ENCODE measurements around the gene FAM50B.
A peak's percentile ranks its signal among the peaks of the same experiment; 100 is the strongest.

Gene FAM50B

DNA sequence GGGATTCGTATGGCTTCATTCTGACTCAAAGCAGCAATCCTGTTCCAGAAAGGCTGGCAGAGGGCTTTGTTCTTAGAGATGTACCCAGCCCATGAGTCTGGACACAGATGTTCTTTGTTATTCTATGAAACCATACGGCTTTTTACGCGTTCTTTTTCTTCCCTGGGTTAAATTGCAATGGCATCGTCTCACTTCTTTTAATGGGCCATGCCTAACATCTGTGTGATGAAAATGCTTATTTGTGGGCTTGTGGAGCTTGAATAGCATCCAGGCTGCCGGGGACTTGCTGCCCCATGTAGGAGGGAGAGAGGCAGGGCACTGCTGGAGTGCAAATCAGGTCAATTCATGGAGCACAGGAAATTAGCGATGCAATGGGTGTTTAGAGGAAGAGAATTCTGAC, 19.4 kb downstream of the FAM50B start:
- TF ChIP-seq, protein P1, sequence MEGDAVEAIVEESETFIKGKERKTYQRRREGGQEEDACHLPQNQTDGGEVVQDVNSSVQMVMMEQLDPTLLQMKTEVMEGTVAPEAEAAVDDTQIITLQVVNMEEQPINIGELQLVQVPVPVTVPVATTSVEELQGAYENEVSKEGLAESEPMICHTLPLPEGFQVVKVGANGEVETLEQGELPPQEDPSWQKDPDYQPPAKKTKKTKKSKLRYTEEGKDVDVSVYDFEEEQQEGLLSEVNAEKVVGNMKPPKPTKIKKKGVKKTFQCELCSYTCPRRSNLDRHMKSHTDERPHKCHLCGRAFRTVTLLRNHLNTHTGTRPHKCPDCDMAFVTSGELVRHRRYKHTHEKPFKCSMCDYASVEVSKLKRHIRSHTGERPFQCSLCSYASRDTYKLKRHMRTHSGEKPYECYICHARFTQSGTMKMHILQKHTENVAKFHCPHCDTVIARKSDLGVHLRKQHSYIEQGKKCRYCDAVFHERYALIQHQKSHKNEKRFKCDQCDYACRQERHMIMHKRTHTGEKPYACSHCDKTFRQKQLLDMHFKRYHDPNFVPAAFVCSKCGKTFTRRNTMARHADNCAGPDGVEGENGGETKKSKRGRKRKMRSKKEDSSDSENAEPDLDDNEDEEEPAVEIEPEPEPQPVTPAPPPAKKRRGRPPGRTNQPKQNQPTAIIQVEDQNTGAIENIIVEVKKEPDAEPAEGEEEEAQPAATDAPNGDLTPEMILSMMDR (conservative IDR thresholded peaks at IDR 0.05) = no peak
- TF ChIP-seq ZFX (IDR thresholded peaks at IDR 0.05) = no peak

DNA sequence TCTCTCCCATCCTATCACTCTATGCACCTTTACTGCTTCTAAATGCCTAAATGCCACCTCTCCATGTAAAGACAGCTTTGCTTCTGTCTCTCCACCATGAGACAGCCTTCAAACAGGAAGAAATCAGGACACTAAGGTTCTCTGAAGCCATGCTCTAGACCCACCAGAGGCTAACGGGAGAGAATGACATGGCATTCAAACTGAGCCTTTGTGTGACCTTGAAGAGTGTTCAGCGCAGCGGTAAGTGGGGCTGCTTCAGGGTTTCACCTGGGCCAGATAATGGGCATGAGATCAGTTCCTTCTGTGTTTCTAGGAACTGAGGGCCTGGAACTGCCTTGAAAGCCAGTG, 20.1 kb downstream of the FAM50B start:
- H3K27ac ChIP-seq = no peak overlapping the region
- no peak for TF ChIP-seq ZFX (IDR thresholded peaks at IDR 0.05)
- TF ChIP-seq, protein P1 (conservative IDR thresholded peaks at IDR 0.05) = no peak

More for the DNA sequence above, 19.4 kb downstream of the FAM50B start:
- no peak overlapping the region for H3K27ac ChIP-seq

DNA sequence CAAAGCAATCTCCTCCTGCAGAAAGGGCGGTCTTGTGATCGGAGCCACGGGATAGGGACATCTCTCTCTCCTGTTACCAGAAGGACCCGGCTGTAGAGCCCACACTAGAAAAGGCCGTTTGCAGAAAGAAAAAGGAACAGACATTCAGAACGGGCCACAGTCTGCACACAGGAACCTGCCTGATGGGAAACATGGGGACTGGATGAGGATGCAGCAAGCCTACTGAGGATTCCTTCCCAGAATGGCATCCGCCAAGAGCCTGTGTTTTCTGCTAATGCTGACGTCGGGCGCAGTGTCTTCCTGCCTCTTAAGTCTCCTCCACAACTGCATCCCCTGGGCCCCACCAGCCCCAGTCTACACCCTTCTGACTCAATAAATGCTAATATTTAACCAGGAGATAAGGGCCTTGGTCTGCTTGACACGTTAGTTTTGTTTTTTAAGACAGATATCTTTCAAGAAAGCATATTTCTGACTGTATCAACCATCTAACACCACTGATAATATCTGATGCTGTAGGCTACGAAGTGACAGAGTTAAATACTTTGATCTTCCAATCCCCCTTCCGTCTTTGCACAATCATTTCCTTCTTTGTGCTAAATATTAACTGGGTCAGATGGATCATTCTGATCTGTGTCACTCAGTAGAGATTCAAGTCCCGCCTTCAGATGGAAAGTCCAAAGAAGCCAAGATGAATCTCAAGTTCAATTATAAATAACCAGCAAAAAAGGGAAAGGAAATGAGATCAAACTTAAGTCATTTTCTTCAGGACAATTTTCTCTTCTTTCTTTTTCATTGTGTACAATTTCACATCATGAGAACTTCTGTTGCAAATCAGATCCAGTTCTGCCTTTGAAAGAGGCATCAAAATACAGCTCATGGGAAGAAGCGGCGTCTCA, 20.7 kb downstream of the FAM50B start:
- TF ChIP-seq, protein P1 (conservative IDR thresholded peaks at IDR 0.05) = no peak
- 0 out of 2 replicates have a peak, but pooled peaks have one; percentile 9 for TF ChIP-seq ZFX (IDR thresholded peaks at IDR 0.05)
- no peak overlapping the region for H3K27ac ChIP-seq

DNA sequence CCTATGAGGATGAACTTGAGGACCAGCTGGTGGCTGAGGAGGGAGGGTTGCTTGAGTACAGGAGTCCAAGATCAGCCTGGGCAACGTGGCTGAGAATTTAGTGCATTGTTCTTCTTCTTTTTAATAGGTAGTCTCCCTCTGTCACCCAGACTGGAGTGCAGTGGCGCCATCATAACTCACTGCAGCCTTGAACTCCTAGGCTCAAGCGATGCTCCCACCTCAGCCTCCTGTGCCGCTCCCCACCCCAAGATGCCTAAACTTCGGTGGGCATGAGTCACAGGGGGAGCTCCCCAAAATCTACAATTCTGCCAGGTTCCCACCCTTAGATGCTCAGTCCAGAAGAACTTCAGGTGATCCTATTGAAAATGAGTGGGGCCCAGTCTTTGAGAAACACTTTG, 21.4 kb downstream of the FAM50B start:
- H3K27ac ChIP-seq = no peak overlapping the region
- no peak for TF ChIP-seq ZFX (IDR thresholded peaks at IDR 0.05)
- TF ChIP-seq, protein P1 (conservative IDR thresholded peaks at IDR 0.05) = no peak

DNA sequence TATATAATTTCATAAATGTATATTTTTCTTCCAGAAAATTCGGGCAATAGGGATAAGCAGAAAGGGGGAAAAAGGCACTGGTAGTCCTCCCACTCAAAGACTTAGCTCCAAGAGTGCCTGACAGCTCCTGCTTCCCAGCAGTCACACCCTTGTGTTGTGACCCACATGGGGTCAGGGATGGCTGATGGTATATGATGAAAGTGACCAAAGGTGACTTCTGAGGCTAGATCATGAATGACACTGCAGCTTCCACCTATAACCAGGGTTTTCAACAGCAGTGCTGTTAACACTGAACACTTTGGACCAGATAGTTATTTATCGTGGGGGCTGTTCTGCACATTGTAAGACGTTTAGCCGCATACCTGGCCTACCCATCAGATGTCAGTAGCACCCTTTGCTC, 22.3 kb downstream of the FAM50B start:
- no peak overlapping the region for H3K27ac ChIP-seq
- TF ChIP-seq, protein P1 (conservative IDR thresholded peaks at IDR 0.05) = no peak
- TF ChIP-seq ZFX (IDR thresholded peaks at IDR 0.05) = no peak

DNA sequence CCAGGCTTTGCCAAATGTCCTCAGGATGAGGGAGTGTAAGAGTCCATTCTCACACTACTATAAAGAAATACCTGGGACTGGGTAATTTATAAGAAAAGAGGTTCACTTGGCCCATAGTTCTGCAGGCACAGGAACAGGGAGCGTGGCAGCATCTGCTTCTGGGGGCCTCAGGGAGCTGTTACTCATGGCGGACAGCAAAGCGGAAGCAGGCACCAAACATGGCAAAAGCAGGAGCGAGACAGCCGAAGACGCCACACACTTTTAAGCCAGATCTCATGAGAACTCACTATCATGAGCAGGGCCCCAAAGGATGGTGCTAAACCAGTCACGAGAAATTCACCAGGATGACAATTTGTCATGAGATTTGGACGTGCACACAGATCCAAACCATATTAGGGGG, 22.8 kb downstream of the FAM50B start:
- TF ChIP-seq ZFX (IDR thresholded peaks at IDR 0.05) = no peak
- TF ChIP-seq, protein P1 (conservative IDR thresholded peaks at IDR 0.05) = no peak
- no peak overlapping the region for H3K27ac ChIP-seq

DNA sequence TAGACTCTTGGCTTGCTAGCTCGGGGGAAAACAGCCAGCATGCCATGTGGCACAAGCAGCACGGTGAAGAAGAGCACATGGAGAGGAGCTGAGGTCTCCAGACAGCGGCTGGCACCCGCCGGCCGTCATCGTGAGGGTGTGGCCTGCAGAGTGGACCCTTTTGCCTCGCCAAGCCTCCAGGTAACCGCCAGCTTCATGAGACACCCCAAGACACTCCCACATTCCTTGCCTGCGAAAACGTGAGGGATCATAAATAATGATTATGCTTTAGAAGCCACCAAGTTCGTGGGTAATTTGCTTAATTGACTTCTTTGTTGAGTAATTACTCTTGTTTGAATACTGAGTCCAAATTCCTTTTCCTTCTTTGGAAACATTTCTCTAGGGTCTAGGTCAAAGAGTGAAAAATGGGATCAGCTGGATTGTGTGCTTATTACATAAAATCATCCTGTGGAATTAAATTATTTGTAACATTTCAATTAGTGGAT, 23.2 kb downstream of the FAM50B start:
- TF ChIP-seq, protein P1 (conservative IDR thresholded peaks at IDR 0.05) = no peak
- no peak for TF ChIP-seq ZFX (IDR thresholded peaks at IDR 0.05)
- H3K27ac ChIP-seq = no peak overlapping the region
